ENCODE measurements around the gene RASSF5. TPM values are rescaled to one million over a fixed set of nuclear protein-coding genes. Genes with fewer than 3 reads are reported as not detected.
A peak's percentile ranks its signal among the peaks of the same experiment; 100 is the strongest.

Gene RASSF5
- total and polyA plus RNA-seq, 9 of the 15 experiments (the other 6 are each of a cell fraction or from before 2014, with no cell fraction given), result 6.1 to 41.0 (median 25.2) TPM

DNA sequence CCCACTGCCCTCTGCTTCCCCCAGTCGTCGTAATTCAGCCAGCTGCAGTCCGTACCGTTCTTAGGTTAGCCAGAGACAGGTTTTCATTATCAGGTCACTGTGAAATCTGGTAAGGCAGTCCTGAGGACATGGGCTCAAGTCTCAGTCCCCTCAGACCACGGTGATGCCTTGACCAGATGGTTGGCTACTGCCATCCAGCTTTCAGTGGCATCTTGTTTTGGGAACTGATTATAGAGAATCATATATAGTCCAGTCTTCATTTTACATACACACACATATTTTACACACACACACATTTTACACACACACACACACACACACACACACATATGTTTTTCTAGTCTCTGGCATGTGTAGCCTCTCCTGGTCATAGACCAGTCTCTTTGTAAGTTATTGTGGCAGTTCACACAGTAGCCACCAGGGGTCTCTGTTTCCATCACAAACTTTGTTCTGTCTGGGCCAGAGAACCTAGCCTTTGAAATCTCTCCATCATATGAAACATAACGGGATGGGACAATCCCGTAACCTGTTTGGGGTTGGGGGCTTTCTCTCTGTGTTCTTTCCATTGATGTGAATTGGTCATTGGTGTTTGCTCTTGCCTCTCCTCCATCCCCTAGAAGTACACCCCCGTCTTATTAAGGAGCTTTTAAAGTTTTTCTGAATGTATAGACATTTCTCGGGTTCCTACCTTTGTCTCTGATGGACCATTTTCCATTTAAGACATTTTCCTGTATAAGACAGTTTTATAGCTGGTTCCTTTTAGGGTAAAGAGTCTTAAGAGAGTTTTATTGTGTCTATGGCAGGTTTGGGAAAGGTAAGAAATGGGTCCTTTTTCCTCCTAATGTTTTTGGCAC lies 45.5 kb upstream of the RASSF5 start:
- Histone ChIP-seq H3K27ac (ENCODE audit: extremely low read depth, low read depth, low read length) (no peak overlapping the region), H3K9ac (ENCODE audit: insufficient read depth in 1 of 2, low read depth in 2 of 2, low read length in 2 of 2) (no peak overlapping the region), H3K4me1 (replicated peaks in 1 of 2; ENCODE audit: control insufficient read depth in 2 of 2, insufficient read depth in 2 of 2, low read length in 2 of 2) (peaks cover 3 to 16% of the 10 kb centered on the region in 2 experiments), H3K4me2 (ENCODE audit: insufficient read depth, low read length) (no peak overlapping the region), H3K4me3 (no peak overlapping the region), H3K36me3 (ENCODE audit: control insufficient read depth, insufficient read depth, low read length) (peaks cover 7% of the 10 kb centered on the region; the same call in 1 of the 3 replicates), H2AFZ (ENCODE audit: low read depth, low read length) (no peak overlapping the region), H3K27me3 (ENCODE audit: control insufficient read depth in 2 of 2, insufficient read depth in 2 of 2, low read length in 2 of 2) (peaks cover 0 to 2% of the 10 kb centered on the region in 2 experiments; a peak in 2 of 5 replicates), H3K9me1 (ENCODE audit: control insufficient read depth, insufficient read depth, low read length) (no peaks in the 10 kb centered on the region), H3K9me3 (replicated peaks; ENCODE audit: control insufficient read depth, insufficient read depth, low read depth, low read length) (no peaks in the 10 kb centered on the region), H3K79me2 (ENCODE audit: control insufficient read depth, insufficient read depth, low read length) (no peaks in the 10 kb centered on the region), H4K20me1 (replicated peaks; ENCODE audit: control insufficient read depth, insufficient read depth, low read length) (no peaks in the 10 kb centered on the region)
- 49% methylated on average over 9 of the region's 9 CpGs for WGBS (ENCODE audit: insufficient coverage, low coverage, missing lambda C conversion rate)
- no TSS peak for BruUV-seq (replicated peaks)
- peak; percentile 74 to 85 (median 82) for DNase-seq (ENCODE audit: extremely low read depth in 1 of 4, low spot score in 3 of 4)
- ATAC-seq, result peak; percentile 91
- intact Hi-C loops (cut with micrococcal nuclease), result no loop called here
- in situ Hi-C loops (cut with MboI), result no loop called here
- POLR2A ChIA-PET, result no interaction called here
- FAIRE-seq, result peak; percentile 87
- CTCF ChIA-PET (ENCODE audit: low intra/inter-chr PET ratio), result interaction anchor here (0.8 to 1.2 kb wide), 4 partner anchors 122 to 616 kb away, joined by 3 read pairs; no protein-coding TSS in a partner anchor
- TF ChIP-seq MTA1 (IDR thresholded peaks at IDR 0.05; ENCODE audit: borderline replicate concordance) (no peak), RBM34 (IDR thresholded peaks at IDR 0.05; ENCODE audit: borderline replicate concordance, insufficient read depth, low read length) (no peak), ZNF3 (CRISPR knock-in tag; IDR thresholded peaks at IDR 0.05) (no peak), ZSCAN29 (IDR thresholded peaks at IDR 0.05) (no peak), SAFB (IDR thresholded peaks at IDR 0.05; ENCODE audit: borderline replicate concordance, low read depth, low read length) (no peak), ZNF12 (CRISPR knock-in tag; IDR thresholded peaks at IDR 0.05) (no peak), NR4A1 (CRISPR knock-in tag; IDR thresholded peaks at IDR 0.05) (0 out of 2 replicates have a peak, but pooled peaks have one; percentile 26), NR4A1 (tag; IDR thresholded peaks at IDR 0.05) (no peak), KLF16 (IDR thresholded peaks at IDR 0.05) (0 out of 2 replicates have a peak, but pooled peaks have one; percentile 44), GATAD2A (IDR thresholded peaks at IDR 0.05) (no peak), ZNF695 (CRISPR knock-in tag; IDR thresholded peaks at IDR 0.05) (no peak), ETV5 (CRISPR knock-in tag; IDR thresholded peaks at IDR 0.05; ENCODE audit: low read depth) (no peak)
- TF ChIP-seq, protein P1, sequence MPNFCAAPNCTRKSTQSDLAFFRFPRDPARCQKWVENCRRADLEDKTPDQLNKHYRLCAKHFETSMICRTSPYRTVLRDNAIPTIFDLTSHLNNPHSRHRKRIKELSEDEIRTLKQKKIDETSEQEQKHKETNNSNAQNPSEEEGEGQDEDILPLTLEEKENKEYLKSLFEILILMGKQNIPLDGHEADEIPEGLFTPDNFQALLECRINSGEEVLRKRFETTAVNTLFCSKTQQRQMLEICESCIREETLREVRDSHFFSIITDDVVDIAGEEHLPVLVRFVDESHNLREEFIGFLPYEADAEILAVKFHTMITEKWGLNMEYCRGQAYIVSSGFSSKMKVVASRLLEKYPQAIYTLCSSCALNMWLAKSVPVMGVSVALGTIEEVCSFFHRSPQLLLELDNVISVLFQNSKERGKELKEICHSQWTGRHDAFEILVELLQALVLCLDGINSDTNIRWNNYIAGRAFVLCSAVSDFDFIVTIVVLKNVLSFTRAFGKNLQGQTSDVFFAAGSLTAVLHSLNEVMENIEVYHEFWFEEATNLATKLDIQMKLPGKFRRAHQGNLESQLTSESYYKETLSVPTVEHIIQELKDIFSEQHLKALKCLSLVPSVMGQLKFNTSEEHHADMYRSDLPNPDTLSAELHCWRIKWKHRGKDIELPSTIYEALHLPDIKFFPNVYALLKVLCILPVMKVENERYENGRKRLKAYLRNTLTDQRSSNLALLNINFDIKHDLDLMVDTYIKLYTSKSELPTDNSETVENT (CRISPR knock-in tag; IDR thresholded peaks at IDR 0.05), result no peak
- TF ChIP-seq, protein P2, sequence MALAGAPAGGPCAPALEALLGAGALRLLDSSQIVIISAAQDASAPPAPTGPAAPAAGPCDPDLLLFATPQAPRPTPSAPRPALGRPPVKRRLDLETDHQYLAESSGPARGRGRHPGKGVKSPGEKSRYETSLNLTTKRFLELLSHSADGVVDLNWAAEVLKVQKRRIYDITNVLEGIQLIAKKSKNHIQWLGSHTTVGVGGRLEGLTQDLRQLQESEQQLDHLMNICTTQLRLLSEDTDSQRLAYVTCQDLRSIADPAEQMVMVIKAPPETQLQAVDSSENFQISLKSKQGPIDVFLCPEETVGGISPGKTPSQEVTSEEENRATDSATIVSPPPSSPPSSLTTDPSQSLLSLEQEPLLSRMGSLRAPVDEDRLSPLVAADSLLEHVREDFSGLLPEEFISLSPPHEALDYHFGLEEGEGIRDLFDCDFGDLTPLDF (CRISPR knock-in tag; IDR thresholded peaks at IDR 0.05), result peak; percentile 25; the same call in 1 of the 2 replicates
- TF ChIP-seq, protein P3, sequence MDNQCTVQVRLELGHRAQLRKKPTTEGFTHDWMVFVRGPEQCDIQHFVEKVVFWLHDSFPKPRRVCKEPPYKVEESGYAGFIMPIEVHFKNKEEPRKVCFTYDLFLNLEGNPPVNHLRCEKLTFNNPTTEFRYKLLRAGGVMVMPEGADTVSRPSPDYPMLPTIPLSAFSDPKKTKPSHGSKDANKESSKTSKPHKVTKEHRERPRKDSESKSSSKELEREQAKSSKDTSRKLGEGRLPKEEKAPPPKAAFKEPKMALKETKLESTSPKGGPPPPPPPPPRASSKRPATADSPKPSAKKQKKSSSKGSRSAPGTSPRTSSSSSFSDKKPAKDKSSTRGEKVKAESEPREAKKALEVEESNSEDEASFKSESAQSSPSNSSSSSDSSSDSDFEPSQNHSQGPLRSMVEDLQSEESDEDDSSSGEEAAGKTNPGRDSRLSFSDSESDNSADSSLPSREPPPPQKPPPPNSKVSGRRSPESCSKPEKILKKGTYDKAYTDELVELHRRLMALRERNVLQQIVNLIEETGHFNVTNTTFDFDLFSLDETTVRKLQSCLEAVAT (IDR thresholded peaks at IDR 0.05), result peak in 1 of 2 experiments; percentile 61; a peak in 1 of 4 replicates
- TF ChIP-seq, protein P4, sequence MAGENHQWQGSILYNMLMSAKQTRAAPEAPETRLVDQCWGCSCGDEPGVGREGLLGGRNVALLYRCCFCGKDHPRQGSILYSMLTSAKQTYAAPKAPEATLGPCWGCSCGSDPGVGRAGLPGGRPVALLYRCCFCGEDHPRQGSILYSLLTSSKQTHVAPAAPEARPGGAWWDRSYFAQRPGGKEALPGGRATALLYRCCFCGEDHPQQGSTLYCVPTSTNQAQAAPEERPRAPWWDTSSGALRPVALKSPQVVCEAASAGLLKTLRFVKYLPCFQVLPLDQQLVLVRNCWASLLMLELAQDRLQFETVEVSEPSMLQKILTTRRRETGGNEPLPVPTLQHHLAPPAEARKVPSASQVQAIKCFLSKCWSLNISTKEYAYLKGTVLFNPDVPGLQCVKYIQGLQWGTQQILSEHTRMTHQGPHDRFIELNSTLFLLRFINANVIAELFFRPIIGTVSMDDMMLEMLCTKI (IDR thresholded peaks at IDR 0.05; ENCODE audit: partially characterized antibody), result no peak

Measured in K562 (cell line).